ENCODE measurements around the gene RTN4RL2.

DNA sequence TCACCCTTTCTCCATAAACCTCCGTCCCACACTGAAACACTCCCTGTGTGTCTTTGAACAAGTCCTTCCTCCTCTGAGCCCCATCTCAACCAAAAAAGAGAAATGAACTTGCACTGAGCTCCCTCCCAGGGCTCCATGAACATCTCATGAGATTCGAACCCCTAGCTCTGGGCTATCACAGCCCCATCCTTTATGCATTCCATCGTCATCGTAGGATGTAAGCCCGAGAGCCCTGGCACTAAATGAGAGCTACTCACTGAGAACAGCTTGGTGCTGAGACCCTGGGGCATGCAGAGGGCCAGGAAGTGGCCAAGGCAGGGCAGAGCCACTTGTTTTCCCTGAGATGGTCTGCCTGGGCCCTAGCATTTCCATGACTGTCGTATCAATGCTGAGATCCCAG, 20.5 kb upstream of the RTN4RL2 start:
- TF ChIP-seq POLR2A (IDR thresholded peaks at IDR 0.05) = no peak
- TF ChIP-seq, protein P1, sequence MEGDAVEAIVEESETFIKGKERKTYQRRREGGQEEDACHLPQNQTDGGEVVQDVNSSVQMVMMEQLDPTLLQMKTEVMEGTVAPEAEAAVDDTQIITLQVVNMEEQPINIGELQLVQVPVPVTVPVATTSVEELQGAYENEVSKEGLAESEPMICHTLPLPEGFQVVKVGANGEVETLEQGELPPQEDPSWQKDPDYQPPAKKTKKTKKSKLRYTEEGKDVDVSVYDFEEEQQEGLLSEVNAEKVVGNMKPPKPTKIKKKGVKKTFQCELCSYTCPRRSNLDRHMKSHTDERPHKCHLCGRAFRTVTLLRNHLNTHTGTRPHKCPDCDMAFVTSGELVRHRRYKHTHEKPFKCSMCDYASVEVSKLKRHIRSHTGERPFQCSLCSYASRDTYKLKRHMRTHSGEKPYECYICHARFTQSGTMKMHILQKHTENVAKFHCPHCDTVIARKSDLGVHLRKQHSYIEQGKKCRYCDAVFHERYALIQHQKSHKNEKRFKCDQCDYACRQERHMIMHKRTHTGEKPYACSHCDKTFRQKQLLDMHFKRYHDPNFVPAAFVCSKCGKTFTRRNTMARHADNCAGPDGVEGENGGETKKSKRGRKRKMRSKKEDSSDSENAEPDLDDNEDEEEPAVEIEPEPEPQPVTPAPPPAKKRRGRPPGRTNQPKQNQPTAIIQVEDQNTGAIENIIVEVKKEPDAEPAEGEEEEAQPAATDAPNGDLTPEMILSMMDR (IDR thresholded peaks at IDR 0.05) = no peak

All from tibial nerve (tissue), 3 donors.